KMS-11 (cell line): Measurements from ENCODE around the gene FERMT3.

Experiments
- H2AFZ ChIP-seq: fragments of 200-600 bp; sonication (generic); 2 replicates; pipeline ENCODE4 v1.6.1; 2016; ENCODE audit warnings: antibody characterized with exemption, mixed run types, low read depth
- H3K27ac ChIP-seq: fragments of 200-600 bp; sonication (generic); 2 replicates; pipeline ENCODE4 v1.6.1; 2016; ENCODE audit warnings: mild to moderate bottlenecking, mixed run types
- H3K27me3 ChIP-seq: fragments of 200-600 bp; sonication (generic); 2 replicates; pipeline ENCODE4 v1.6.1; 2017; ENCODE audit warnings: mild to moderate bottlenecking, low read depth, mixed run types, moderate library complexity; ENCODE audit not compliant: insufficient read depth
- H3K36me3 ChIP-seq: fragments of 200-600 bp; sonication (generic); 2 replicates; pipeline ENCODE4 v1.6.1; 2017; ENCODE audit warnings: mild to moderate bottlenecking, mixed run types; ENCODE audit not compliant: insufficient read depth
- H3K4me1 ChIP-seq: fragments of 200-600 bp; sonication (generic); 2 replicates; pipeline ENCODE4 v1.6.1; 2016; ENCODE audit warnings: mild to moderate bottlenecking, low read depth, mixed run types; ENCODE audit not compliant: poor library complexity, severe bottlenecking
- H3K4me2 ChIP-seq: fragments of 200-600 bp; sonication (generic); 2 replicates; pipeline ENCODE4 v1.7.0; 2016; ENCODE audit warnings: mild to moderate bottlenecking, mixed run types
- H3K4me3 ChIP-seq: fragments of 200-600 bp; sonication (generic); IDR thresholded peaks from 2 replicates; pipeline ENCODE4 v1.6.1; 2017; ENCODE audit warnings: low read depth, low read length, mixed read lengths; ENCODE audit not compliant: insufficient read depth
- H3K79me2 ChIP-seq: fragments of 200-600 bp; sonication (generic); 2 replicates; pipeline ENCODE4 v1.6.1; 2016; ENCODE audit warnings: low read depth, mixed run types; ENCODE audit not compliant: insufficient read depth
- H3K9ac ChIP-seq: fragments of 200-600 bp; sonication (generic); 2 replicates; pipeline ENCODE4 v1.6.1; 2016; ENCODE audit warnings: mild to moderate bottlenecking, mixed run types
- H4K20me1 ChIP-seq: fragments of 200-600 bp; sonication (generic); 2 replicates; pipeline ENCODE4 v1.6.1; 2016; ENCODE audit warnings: mild to moderate bottlenecking, mixed run types; ENCODE audit not compliant: insufficient read depth
- CTCF ChIP-seq: fragments of 200-600 bp; sonication (generic); conservative IDR thresholded peaks from 2 replicates; pipeline ENCODE4 v1.6.1; 2017; ENCODE audit warnings: low read depth, mild to moderate bottlenecking, antibody characterized with exemption, low read length, moderate library complexity, mixed read lengths

Gene FERMT3

GRCh38 chr11:64263021-64263946, 56.8 kb downstream of the FERMT3 start:
- no peak overlapping the region for H3K27ac ChIP-seq
- no peak overlapping the region for H2AFZ ChIP-seq
- H3K4me2 ChIP-seq, result no peak overlapping the region
- no peaks in the 10 kb centered on the region for H3K36me3 ChIP-seq
- H3K4me3 ChIP-seq, result no peak overlapping the region
- H3K79me2 ChIP-seq, result no peaks in the 10 kb centered on the region
- H4K20me1 ChIP-seq, result no peaks in the 10 kb centered on the region
- no peaks in the 10 kb centered on the region for H3K27me3 ChIP-seq
- H3K4me1 ChIP-seq, result peaks cover 3% of the 10 kb centered on the region
- no peak for TF ChIP-seq CTCF
- H3K9ac ChIP-seq, result no peak overlapping the region

- no peak overlapping the region for H2AFZ ChIP-seq
- H3K4me3 ChIP-seq, result no peak overlapping the region
- no peaks in the 10 kb centered on the region for H3K27me3 ChIP-seq
- H3K9ac ChIP-seq, result no peak overlapping the region
- TF ChIP-seq CTCF, result no peak
- H3K79me2 ChIP-seq, result no peaks in the 10 kb centered on the region
- H3K36me3 ChIP-seq, result no peaks in the 10 kb centered on the region
- no peaks in the 10 kb centered on the region for H4K20me1 ChIP-seq
- H3K27ac ChIP-seq, result no peak overlapping the region
- H3K4me1 ChIP-seq, result peaks cover 9% of the 10 kb centered on the region
- no peak overlapping the region for H3K4me2 ChIP-seq
Measured at GRCh38 chr11:64263947-64264317, 57.4 kb downstream of the FERMT3 start.

- Histone ChIP-seq H3K27me3 (no peaks in the 10 kb centered on the region), H3K4me3 (no peak overlapping the region), H3K4me1 (peaks cover 9% of the 10 kb centered on the region), H3K27ac (no peak overlapping the region), H3K4me2 (no peak overlapping the region), H3K9ac (no peak overlapping the region), H3K79me2 (no peaks in the 10 kb centered on the region), H4K20me1 (no peaks in the 10 kb centered on the region), H2AFZ (no peak overlapping the region), H3K36me3 (no peaks in the 10 kb centered on the region)
- TF ChIP-seq CTCF, result no peak
Measured at GRCh38 chr11:64264371-64264852, 57.9 kb downstream of the FERMT3 start.

- Histone ChIP-seq H3K79me2 (no peaks in the 10 kb centered on the region), H3K4me3 (no peak overlapping the region), H3K4me1 (peaks cover 9% of the 10 kb centered on the region), H3K36me3 (no peaks in the 10 kb centered on the region), H3K27ac (no peak overlapping the region), H3K9ac (no peak overlapping the region), H3K27me3 (no peaks in the 10 kb centered on the region), H3K4me2 (no peak overlapping the region), H2AFZ (no peak overlapping the region), H4K20me1 (no peaks in the 10 kb centered on the region)
- TF ChIP-seq CTCF, result no peak
Measured at GRCh38 chr11:64265176-64266160, 58.9 kb downstream of the FERMT3 start.
